Renal cortical epithelial cell (primary cell): Measurements from ENCODE around the gene EN1. TPM values are rescaled to one million over a fixed set of nuclear protein-coding genes. Genes with fewer than 3 reads are reported as not detected.

Experiments
- DNase-seq: peaks from one replicate; pipeline ENCODE4 v3.0.0-alpha.2; 2011; ENCODE audit warnings: low read depth
- total RNA-seq: library from RNA; depleted of rRNA; stranded (reverse); fragments of >200 nt; gene quantifications from 2 replicates; pipeline ENCODE4 v1.2.3, GENCODE V29; 2014

Gene EN1
- total RNA-seq, 1 donor from 2014 or later: not detected

DNA sequence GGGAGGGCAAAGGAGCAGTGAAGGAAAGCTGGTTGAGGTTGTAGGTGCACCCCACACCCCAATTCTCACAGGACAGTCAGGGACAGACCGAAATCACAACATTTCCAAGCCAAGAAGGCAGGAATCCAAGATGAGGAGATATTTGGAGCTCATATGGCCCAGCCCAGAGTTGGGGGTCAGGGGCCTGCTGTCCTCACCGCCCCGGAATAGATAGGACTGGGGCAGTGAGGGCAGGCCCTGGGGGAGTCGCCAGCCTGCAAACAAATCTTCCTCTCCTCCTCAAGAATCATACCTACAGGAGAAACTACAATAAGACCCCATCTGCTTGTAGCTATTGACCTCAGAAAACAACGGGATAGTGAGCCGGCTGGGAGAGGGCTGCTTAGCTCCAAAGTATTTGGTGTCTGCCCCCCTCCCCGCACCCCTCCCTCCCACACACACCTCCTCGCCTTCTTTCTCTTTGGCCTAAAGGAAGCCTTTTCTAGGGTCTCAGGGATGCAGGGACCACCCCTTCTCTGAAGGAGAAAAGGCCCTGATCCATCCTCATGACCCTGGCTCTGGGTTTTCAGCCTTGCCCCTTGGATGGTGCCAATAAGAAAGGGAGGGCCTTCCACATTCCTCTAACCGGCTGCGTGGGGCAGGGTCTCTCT lies 3.8 kb downstream of the EN1 start:
- DNase-seq: no peak

GRCh38 chr2:118842661-118843482 lies 4.6 kb downstream of the EN1 start:
- DNase-seq: no peak

DNA sequence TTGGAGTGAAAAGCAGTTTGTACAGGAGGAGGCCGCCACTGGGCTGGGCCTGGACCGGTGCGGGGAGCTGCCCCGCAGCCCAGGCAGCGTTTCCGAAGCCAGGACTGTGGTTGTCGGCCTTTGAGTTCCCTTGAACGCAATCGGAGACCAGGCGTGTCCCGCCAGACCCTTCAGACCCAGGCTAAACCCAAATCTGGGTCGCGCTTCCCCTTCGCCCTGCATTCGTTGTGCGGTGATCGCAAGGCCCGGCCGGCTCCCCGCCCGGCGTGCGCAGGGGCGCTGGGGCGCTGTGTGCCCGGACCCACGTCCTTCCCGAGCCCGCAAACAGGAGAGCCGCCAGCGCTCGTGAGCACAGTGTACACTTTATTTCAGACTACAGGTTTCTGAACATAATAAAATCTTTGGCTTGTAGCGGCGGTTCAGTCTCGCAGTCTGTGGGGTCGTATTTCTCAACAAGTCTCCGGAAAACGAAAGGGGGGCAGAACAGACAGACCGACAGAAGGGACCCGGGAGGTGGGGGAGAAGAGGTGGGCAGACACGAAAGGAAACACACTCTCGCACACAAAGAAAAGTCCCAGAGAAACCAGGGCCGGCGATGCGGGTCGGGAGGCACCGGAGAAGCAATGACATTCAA lies 5.5 kb downstream of the EN1 start:
- no peak for DNase-seq

GRCh38 chr2:118841450-118841827 lies 6.0 kb downstream of the EN1 start:
- DNase-seq: no peak

DNA sequence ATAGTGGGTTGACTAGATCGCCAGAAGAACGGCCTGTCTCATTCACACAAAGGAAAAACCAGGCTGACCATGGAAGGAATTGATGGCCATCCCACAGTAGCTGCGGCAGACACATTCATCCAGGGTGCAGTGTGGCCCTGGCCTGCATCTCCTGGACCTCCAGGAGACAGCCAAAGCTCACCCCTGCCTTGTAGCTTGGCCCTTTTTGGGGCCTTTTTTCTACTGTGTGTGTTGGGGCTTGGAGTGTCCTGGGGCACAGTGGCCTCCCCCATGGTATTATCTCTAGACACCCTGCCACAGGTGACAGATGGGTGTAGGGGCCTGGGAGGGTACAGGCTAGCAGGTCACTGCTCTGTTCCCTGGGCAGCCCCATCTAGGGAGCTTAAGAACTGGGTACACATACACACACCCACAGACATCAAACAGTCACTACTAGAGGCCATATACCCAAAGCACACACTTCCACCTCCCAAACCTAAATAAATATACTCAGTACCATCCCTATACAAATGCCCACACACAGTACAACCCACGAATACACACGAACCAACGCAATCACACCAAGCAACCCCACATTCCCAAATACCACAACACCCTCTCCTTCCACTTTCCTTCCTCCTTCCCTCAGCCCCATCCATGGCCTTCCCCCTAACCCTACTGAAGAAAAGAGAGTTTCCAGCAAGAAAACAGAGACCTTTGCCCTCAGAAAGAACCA lies 8.6 kb downstream of the EN1 start:
- no peak for DNase-seq

DNA sequence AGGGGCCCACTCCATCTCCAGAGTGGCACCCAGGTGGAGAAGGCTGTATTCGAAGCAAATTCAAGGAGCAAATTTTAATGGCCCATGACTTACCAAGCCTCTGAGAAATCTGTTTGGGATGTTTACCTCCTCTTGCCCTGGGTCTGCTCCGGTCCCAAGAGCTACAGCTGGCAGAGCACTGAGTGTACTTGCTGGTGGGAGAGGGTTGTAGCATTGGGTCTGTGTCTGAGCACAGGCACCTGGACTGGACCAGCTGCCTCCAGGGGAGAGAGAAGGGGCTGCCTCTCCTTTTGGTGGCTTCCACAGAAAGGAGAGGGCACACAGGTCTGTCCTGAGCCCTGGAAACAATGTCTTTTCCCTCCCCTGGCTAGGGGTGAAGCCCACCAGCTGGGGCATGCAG lies 9.8 kb downstream of the EN1 start:
- no peak for DNase-seq

GRCh38 chr2:118837067-118837466 lies 10.4 kb downstream of the EN1 start:
- no peak for DNase-seq

DNA sequence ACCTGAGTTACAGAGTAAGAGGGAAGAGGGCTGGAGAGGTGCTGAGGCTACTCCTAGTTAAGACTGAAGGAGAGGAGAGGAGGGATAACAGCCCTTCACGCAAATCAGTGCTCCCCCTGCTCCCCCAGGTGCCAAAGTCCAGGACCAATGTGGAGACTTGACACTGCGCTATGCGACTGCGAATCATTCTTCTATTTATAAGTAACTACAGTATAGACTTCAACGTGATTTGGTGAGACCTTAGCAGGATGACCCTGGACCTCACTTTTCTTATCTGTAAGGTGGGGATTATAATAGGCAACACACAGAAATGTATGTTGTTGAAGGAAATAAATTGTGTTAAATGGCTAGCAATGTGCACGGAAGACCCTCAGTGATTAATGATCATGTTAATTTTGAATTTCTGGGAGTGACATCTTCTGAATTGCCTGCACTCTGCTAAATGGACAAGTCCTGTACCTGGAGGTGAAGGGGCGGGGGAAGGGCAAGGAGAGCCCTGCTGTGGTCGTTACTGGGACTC lies 11.0 kb downstream of the EN1 start:
- DNase-seq: no peak

DNA sequence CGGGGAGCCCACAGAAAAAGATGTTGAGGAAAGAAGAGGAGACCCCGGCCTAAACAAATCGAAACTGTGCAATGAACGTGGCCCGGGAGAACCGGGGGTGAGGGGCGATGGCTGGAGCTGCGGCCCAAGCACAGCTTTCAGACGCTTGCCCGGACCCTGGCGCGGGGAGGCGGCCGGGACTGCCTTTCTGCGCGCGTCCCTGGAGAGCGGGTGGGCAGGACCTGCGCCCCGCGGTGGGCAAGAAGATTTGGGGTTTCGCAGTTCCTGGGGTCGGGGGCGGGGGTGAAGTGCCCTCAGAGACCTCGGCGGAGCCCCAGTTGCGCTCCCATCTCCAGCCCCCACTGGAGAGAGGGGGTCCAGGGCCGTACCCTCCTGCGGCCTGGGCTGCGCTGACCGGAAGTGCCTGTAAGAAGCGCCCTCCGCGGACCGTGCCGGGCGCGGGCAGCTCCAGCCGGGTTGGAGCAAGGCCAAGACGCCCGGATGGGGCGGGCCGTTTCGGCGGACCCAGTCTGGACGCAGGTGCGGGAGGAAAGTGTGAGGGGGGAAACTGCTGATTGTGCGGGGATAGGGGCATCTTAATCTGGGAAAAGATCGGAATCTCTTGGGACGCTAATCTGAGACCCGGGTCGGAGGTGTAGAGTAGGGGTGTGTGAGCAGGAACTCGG lies 11.6 kb downstream of the EN1 start:
- DNase-seq: no peak

DNA sequence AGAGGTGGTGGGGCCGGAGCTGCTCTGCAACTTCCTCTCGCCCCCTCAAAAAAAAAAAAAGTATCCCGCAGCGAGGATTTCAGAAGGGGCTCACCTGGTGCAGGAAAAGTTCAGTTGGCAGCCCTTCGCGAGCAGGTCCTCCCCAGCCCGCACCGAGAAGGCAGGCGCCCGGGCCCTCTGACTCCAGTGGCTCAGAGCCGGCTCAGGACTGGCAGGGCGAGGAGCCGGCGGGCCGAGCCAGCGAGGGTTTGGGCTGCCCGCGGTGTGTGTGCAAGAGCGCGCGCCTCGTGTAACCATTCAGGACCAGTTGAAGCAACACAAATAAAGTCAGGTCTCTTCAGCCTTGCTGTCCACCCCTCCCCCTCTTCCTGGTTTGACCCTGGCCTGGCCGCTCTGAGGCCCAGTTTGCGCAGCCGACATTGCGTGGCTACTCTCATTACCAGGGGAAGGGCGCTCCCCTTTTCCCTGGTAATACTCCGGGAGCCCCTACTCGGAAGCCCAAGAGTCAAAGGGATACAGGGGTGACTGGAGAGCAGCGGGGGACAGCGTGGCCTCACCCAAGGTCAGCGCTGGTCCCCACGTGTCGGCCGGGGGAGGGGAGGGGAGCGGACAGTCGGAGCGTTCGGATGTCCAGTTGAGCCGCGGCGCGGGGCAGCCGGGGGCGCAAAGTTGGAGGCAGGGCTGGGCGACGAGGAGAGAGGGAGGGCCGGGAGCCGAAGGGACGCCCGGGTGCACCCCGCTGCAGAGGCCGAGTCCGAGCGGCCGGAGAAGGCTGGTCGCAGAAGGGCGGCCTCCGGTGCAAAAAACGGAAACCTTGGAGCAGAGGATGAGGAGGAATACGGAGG lies 12.3 kb downstream of the EN1 start:
- DNase-seq: no peak

DNA sequence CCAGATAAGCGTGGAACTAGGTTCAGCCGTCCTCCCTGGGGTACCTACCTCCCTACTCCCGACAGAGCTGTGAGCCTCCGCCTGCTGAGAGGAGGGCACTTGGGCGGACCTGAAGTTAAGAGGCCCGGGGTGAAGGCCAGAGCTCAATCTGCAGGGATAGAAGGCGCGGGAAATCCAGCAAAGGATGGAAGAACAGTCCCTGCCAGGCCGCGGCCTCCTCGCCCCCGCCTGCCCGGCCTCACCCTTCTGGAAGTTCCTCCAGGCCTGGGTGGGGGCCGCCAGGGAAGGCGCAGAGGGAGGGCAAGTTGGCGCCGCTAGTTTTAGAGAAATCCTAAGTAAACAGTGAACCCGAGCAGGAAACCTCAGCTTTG lies 13.0 kb downstream of the EN1 start:
- DNase-seq: no peak

DNA sequence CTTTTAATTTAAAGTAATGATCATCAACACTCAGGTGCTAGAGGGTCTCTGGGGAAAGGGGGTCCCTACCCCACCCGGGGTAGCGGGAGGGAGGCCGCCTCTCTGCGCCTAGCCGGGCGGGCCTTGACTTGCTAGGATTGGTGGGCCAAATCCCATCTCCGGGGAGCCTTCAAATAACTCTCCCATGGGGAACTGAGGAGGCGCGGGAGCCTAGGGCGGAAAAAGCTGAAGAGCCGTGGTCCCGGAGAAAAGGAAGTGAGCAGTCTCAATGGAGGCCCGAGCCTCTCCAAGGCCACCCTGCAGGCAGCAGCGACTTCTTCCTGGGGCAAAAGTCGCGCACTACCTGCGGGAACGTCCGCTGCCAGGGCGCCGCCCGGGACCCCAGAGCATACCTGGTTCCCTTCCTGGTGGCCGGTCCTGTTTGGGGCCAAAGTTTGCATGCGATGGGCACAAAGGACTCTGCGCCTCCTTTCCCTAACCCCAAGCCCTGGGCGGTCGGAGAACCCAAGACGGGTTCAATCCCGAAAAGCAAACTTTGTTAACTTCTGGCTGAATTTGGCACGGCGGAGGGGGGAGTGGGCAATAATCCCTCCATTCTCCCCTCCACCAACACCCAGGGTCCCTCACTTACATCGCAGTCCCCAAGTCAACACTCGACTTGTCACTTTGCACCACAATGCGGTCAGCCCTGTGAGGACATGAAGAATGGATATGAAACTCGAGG lies 13.6 kb downstream of the EN1 start:
- DNase-seq: no peak

- no peak for DNase-seq
These were observed 14.4 kb downstream of the EN1 start for GRCh38 chr2:118832791-118833715.

DNA sequence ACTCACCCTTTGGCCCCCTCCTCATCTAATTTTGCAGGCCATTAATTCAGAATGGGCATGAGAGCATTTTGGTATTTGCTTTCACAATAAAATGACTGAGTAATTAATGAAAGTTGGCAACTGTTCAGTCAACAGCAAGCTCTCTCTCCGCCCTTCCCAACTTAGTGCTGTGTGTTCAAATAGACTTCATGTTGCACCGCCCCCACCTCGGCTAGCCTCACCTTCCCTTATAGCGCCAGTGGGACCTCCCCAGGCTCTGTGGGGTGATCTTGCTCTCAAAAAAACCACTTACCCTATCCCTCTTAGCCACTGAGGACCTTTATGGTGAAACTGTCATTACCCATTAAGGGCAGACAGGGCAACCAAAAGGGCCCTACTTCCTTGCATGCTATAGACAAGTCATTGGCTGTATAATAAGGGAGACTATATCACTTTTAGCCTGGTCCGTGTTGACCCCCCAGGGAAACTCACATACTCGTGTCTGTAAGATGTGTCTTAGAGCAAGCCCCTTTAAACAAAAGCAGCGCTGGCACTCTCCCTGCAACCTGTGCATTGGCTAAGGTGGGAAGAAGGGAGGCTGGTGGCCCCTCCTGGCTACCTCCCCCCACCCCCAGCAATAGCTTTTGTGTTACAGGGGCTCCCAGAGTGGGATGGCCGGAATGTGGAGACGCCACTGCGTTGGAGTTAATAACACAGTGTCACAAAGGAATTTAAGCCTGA lies 15.2 kb downstream of the EN1 start:
- DNase-seq: no peak

- DNase-seq: no peak
These were observed 16.6 kb downstream of the EN1 start for GRCh38 chr2:118830881-118831280.

- no peak for DNase-seq
These were observed 17.3 kb downstream of the EN1 start for GRCh38 chr2:118830118-118830517.

GRCh38 chr2:118826093-118826492 lies 21.4 kb downstream of the EN1 start:
- no peak for DNase-seq

- no peak for DNase-seq
These were observed 23.8 kb downstream of the EN1 start for GRCh38 chr2:118823633-118824032.
